Cardiac fibroblast (primary cell): Measurements from ENCODE around the gene TBL2.

Experiments used
- DNase-seq, 2 donors: peaks; one replicate each; pipeline versions ENCODE4 v3.0.0 to v3.0.0-alpha.2; 2010; ENCODE audit warnings: low read depth in 2 of 2
- H3K4me3 ChIP-seq, 2 donors: replicated peaks in 1 of 2; 1 replicate in 1 of 2; 2 replicates in 1 of 2; pipeline ENCODE4 v1.5.1; 2011; ENCODE audit warnings: low read depth in 2 of 2, low read length in 2 of 2, mild to moderate bottlenecking in 2 of 2, moderate library complexity in 1 of 2
- TF ChIP-seq, protein P1 (sequence below): IDR thresholded peaks from one replicate; pipeline ENCODE4 v1.5.1; 2011; ENCODE audit warnings: low read depth, mild to moderate bottlenecking, low read length, inconsistent platforms

The TBL2 gene

DNA sequence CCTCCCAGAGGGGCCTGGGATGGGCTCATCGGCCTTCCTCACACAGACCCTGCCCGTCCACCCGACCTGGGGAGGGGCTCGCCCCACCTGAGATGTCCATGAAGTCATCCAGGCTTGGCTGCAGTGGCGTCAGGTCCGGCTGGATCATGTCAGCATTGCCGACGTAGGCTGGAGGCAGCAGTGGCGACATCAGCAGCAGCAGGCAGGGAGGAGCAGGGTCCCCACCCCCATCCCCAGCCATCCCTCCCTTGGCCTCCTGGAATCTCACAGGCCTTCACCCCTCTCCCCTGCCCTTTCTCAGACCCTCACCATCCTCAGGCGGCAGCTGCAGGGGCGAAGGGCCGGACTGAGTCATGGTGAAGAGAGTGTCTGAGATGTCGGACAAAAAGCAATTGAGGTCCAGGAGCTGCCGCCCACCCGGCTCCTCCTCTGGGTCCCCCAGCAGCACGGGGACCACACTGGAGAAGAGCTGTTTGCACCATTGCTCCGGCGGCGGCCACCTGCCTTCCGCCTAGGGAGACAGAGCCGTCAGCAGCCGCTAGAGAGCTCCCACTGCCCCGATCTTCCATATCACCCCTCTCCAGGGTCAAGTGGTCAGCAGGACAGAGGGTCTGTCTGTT lies 27.3 kb upstream of the TBL2 start:
- no peak overlapping the region for H3K4me3 ChIP-seq
- TF ChIP-seq, protein P1, sequence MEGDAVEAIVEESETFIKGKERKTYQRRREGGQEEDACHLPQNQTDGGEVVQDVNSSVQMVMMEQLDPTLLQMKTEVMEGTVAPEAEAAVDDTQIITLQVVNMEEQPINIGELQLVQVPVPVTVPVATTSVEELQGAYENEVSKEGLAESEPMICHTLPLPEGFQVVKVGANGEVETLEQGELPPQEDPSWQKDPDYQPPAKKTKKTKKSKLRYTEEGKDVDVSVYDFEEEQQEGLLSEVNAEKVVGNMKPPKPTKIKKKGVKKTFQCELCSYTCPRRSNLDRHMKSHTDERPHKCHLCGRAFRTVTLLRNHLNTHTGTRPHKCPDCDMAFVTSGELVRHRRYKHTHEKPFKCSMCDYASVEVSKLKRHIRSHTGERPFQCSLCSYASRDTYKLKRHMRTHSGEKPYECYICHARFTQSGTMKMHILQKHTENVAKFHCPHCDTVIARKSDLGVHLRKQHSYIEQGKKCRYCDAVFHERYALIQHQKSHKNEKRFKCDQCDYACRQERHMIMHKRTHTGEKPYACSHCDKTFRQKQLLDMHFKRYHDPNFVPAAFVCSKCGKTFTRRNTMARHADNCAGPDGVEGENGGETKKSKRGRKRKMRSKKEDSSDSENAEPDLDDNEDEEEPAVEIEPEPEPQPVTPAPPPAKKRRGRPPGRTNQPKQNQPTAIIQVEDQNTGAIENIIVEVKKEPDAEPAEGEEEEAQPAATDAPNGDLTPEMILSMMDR, result no peak
- DNase-seq, result no peak

DNA sequence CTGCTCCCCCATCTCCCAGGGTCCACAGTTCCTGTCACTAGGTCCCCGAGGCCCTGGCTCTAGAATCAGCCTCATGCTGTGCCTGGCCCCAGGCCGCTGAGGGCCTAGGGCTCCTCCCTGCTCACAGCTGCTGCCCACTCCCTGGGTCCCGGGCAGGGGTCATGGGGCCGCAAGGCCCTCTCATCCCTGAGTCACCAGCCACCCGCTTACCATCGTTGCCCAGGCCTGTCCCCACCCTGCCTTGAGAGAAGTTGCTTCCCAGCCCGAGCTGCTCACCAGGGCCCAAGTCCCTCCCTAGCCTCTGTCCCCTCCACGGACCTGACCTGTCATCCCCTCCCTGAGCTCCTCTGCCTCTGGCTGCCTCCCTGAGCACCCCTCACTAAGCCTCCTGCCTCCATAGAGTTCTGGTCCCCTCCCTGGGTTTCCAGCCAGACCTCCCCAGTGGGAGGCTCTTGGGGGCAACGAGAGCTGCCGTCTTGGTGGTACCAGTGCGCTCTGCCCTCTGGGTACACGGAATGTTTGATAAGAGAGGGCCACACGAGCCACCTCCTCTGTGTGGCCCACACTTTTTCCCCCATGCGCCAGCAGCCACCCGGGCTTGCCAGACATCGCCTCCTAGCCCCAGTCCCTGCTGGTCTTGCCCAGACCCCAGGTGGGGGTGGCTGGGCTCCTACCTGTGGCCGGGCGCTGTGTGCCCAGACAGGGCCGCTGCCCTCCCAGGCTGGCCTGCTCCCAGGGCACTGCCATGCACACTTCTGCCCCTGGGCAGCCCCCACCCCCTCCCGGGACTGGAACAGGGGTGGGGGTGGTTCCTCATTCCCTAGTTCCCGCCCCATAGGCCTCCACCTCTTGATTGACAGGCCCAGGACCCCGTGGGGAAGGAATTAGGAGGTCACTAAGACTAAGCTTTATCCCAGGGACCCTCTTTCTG lies 24.6 kb upstream of the TBL2 start:
- no peak for DNase-seq
- TF ChIP-seq, protein P1, result no peak
- H3K4me3 ChIP-seq, result no peak overlapping the region

DNA sequence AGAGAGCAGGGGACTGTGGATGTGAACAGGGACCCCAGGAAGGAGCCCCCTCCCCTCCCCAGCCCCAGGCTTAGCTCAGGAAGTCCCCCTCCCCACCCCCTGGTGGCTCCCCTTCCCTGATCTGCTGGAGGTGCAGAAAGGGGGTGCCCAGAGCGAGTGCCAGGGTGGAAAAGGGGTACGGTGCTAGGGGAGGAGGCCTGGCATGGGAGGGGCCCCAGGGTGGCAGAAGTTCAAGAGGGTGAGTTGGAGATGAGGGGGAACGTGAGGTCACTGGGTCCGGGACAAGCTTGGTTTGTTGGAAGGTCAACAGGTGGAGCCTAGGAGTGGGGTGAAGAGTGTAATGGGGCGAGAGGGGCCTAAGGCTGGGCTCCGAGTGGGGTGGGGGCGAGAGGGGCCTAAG lies 21.5 kb upstream of the TBL2 start:
- TF ChIP-seq, protein P1, result no peak
- H3K4me3 ChIP-seq, result no peak overlapping the region
- no peak for DNase-seq

DNA sequence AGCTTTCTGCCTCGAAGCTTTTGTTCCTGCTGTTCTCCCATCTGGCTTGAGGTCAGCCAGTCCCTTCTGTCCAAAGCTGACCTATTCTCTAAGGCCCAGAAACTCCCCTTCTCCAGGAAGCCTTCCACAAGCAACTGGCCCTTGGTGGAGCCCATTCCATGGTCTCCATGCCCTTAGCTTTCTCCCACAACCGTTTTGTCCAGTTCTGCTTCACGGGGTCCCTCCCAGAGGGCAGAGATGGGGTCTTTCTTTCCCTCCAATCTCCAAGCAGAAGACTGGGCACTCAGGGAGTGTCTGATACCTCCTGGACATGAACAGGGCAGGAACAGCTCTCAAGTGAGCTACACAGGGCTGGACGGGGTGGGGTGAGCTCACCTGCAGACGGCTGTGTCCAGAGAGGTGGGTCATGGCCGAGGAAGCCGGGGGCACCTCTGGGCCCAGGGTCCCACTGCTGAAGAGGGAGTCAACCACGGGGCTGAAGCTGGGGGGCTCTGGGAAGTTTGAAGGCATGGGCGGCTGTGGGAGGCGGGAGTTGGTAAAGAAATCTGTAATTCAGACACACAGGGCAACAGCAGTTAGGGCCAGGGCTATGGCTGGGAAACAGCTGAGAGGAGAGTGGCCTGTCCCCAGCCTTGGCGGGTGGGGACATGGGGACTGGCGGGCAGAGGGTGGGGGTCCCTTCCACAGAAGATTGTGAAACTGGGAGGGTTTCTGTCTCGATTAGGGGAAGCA lies 20.9 kb upstream of the TBL2 start:
- DNase-seq, result no peak
- TF ChIP-seq, protein P1, result no peak
- H3K4me3 ChIP-seq, result no peak overlapping the region

DNA sequence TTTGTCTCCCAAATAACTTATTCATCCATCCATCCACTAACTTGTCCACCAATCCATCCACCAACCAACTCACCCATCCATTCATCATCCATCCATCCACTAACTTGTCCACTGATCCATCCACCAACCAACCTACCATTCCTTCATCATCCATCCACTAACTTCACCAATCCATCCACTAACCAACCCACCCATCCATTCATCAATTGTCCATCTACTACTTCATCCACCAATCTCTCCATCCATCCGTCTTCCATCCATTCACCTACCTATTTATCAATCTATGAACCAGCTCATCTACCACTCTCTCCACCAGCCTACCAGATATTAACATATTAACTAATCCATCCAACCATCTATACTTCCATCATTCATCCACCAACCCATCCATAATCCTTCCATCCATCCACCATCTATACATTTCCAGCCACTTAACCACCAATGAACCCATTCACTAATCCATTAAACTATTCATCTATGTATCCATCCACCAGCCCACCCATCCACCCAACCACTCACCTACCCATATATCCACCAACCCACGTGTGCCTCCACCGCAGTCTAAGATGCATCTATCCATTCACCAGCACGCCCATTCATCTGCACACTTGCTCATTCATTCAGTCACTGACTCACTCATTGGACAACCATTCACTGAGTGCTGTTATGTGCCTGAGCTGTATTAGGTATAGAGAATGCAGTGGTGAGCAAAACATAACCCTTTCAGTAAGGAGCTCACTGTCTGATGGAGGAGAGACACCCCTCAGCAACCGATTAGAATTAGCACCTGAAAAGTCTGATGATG lies 19.8 kb upstream of the TBL2 start:
- TF ChIP-seq, protein P1, result no peak
- H3K4me3 ChIP-seq, result no peak overlapping the region
- no peak for DNase-seq

DNA sequence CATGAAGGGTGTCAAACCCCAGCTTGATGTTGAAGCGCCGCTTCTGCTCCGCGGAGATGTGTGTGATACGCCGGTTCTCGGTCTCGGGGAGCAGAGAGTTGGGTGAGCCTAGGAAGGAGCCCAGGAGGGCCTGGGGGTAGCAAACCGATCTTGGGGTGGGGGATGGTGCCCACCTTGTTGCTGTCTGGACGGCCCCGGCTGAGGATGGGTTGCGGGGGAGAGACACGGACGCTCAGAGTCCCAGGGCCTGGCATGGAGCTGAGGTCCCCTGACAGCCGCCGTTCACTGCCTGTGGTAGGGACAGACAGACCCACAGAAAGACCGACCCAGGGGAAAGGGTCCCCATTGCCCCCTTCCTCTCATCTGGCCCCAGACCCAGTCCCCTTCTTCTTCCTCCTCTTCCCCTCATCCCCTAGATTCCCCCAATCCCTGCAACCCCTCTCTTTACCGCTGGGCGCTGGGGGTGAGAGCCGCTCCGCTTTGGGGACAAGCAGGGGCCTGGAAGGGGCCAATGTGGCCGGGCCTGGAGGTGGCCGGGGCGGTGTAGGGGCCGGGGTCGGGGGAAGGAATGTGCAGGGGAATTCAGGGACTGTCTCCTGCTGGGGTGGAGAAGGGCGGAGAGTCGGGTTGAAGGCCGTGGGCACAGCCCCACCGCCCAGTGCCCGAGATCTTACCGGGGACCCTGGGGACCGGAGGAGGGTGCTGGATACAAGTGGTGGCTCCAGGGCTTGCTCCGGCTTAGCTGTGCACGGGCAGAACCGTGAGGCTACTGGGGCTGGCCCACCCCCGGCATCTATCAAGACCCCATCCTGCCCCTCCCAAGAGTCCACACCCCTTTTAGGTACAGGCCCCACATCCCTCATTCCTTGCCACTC lies 18.0 kb upstream of the TBL2 start:
- H3K4me3 ChIP-seq, result no peak overlapping the region
- TF ChIP-seq, protein P1, result no peak
- DNase-seq, result no peak
